Measurements from ENCODE around the gene LRRC51.
A peak's percentile ranks its signal among the peaks of the same experiment; 100 is the strongest.
"Not testable (repeated sequence)": the region's sequence is repeated elsewhere in the genome, so short reads cannot be mapped to it uniquely, and the experiment has no call there.

Gene LRRC51

GRCh38 chr11:72141066-72141465 lies 60.4 kb downstream of the LRRC51 start:
- peak; percentile 43 for DNase-seq (ENCODE audit: extremely low read depth, low read depth)

GRCh38 chr11:72142086-72142485 lies 61.4 kb downstream of the LRRC51 start:
- not testable (repeated sequence) for DNase-seq (ENCODE audit: extremely low read depth, low read depth)

More at GRCh38 chr11:72141066-72141465, 60.4 kb downstream of the LRRC51 start:
- TF ChIP-seq, protein P1, sequence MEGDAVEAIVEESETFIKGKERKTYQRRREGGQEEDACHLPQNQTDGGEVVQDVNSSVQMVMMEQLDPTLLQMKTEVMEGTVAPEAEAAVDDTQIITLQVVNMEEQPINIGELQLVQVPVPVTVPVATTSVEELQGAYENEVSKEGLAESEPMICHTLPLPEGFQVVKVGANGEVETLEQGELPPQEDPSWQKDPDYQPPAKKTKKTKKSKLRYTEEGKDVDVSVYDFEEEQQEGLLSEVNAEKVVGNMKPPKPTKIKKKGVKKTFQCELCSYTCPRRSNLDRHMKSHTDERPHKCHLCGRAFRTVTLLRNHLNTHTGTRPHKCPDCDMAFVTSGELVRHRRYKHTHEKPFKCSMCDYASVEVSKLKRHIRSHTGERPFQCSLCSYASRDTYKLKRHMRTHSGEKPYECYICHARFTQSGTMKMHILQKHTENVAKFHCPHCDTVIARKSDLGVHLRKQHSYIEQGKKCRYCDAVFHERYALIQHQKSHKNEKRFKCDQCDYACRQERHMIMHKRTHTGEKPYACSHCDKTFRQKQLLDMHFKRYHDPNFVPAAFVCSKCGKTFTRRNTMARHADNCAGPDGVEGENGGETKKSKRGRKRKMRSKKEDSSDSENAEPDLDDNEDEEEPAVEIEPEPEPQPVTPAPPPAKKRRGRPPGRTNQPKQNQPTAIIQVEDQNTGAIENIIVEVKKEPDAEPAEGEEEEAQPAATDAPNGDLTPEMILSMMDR (IDR thresholded peaks at IDR 0.05; ENCODE audit: low read depth, low read length) = no peak

GRCh38 chr11:72142543-72142942 lies 61.9 kb downstream of the LRRC51 start:
- DNase-seq (ENCODE audit: extremely low read depth, low read depth) = not testable (repeated sequence)

DNA sequence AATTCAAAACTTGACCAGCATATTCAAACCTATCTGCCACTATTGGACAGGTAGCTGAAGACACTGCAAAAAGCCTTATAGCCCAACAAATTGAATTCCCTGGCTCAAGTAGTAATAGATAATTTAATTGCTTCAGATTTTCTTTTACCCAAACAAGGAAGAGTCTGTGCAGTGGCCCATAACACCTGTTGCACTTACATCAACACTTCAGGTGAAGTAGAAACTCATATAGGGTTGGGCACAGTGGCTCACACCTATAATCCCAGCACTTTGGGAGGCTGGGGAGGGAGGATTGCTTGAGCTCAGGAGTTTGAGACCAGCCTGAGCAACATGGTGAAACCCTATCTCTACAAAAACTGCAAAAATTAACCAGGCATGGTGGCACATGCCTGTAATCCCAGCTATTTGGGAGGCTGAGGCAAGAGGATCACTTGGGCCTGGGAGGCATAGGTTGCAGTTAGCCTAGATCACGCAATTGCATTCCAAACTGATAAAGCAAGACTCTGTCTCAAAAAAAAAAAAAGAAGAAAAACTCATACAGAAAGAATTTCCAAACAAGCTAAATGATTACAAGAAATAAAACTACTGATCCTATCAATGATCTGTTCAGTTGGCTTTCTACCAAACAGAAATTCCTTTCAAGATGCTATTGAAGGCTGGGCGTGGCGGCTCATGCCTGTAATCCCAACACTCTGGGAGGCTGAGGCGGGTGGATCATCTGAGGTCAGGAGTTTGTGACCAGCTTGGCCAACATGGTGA lies 64.3 kb downstream of the LRRC51 start:
- TF ChIP-seq, protein P1 (IDR thresholded peaks at IDR 0.05; ENCODE audit: low read depth, low read length) = no peak
- DNase-seq (ENCODE audit: extremely low read depth, low read depth) = peak; percentile 54

Measured in AG09319 (cell line).